C4-2B (cell line): ENCODE results near the gene PDE4D.

ENCODE experiments used
- H3K27ac ChIP-seq: fragments of 450-650 bp; 2 replicates; pipeline ENCODE4 v1.5.1; 2017
- ZFX ChIP-seq: fragments of 450-650 bp; IDR thresholded peaks from 2 replicates; pipeline ENCODE4 v1.6.1; 2017
- TF ChIP-seq, protein P1 (sequence below): fragments of 450-650 bp; conservative IDR thresholded peaks from 2 replicates; pipeline ENCODE4 v1.5.1; 2017; ENCODE audit warnings: mild to moderate bottlenecking

Gene PDE4D

DNA sequence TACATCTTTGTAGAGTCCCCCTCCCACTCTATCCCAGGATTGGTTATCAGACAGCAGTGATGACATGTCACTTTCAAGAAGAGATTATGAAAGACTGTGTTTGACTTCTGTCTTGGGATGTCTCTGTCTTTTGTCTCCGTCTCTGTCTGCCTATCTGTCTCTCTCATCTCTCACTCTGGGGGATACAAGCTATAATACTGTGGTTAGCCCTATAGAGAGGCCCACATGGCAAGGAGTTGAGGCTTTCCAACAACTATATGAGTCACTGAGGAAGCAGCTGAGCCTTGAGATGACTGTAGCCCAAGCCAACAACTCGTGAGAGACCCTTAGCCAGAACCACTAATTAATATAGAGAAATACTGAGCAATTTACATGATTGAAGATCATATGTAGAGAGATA lies 284.8 kb downstream of the PDE4D start:
- TF ChIP-seq, protein P1, sequence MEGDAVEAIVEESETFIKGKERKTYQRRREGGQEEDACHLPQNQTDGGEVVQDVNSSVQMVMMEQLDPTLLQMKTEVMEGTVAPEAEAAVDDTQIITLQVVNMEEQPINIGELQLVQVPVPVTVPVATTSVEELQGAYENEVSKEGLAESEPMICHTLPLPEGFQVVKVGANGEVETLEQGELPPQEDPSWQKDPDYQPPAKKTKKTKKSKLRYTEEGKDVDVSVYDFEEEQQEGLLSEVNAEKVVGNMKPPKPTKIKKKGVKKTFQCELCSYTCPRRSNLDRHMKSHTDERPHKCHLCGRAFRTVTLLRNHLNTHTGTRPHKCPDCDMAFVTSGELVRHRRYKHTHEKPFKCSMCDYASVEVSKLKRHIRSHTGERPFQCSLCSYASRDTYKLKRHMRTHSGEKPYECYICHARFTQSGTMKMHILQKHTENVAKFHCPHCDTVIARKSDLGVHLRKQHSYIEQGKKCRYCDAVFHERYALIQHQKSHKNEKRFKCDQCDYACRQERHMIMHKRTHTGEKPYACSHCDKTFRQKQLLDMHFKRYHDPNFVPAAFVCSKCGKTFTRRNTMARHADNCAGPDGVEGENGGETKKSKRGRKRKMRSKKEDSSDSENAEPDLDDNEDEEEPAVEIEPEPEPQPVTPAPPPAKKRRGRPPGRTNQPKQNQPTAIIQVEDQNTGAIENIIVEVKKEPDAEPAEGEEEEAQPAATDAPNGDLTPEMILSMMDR: no peak
- TF ChIP-seq ZFX: no peak
- no peak overlapping the region for H3K27ac ChIP-seq

DNA sequence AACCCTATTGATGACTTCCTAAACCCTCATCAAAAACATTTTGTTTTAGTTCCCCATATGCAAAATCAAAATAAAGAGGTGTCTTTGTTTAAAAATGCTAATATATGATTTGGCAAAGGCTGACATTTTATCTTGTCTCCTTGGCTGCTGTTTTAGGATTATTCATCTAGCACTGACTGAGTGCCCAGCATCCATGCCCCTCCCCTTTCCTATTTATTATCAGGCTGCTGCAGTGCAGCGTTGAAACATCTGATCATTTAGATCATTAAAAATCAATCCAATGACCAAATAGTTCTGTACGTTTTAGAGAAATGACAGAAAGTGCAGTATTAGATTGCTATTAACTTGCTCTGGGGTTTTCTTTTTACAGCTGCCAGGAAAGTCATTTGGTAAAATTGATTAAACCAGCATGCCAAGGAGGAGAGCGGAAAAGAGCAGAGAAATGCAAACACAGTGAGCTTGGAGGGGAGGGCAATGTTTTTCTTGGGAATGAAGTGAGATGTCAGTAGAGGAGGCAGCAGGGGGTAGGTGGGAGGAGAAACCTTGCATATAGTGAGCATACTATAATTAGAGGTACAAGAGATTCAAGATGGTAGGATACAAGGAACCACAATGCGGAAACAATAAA lies 286.3 kb downstream of the PDE4D start:
- H3K27ac ChIP-seq: no peak overlapping the region
- TF ChIP-seq ZFX: no peak
- TF ChIP-seq, protein P1: no peak

DNA sequence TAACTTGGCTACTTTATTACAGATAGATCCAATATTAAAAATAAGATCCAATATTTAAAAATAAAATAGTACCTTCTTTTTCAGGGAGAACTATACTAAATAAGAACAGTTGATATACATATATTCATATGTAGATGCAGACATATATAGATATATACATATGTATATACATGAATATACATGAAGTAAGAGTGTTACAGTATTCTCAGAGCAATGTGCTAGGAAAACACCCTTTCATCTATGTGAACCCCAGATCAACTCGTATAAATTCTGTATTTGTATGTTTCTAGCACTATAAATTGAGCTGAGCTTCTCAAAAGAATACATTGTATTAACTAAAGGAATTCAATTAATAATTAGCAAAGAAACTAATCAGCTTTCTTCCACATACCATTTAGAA lies 287.6 kb downstream of the PDE4D start:
- H3K27ac ChIP-seq: no peak overlapping the region
- TF ChIP-seq ZFX: no peak

DNA sequence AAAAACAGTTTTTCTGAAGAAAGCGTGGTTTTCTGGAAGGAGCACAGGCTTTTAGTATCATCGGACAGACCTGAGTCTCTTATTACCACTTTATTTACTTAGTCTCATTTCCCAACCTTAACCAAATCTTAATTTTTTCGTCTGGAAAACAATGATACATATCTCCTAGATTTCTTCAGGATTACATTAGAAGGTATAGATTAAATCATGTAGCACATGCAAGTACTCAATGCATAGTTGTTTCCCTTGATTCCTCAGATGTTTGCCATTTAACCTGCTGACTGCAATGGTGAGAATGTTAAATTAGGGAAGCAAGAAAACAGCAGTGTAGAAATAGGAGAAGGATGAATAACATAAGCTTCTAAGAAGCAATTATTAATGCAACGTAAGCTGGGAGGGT lies 289.4 kb downstream of the PDE4D start:
- no peak for TF ChIP-seq ZFX
- TF ChIP-seq, protein P1: no peak
- no peak overlapping the region for H3K27ac ChIP-seq

DNA sequence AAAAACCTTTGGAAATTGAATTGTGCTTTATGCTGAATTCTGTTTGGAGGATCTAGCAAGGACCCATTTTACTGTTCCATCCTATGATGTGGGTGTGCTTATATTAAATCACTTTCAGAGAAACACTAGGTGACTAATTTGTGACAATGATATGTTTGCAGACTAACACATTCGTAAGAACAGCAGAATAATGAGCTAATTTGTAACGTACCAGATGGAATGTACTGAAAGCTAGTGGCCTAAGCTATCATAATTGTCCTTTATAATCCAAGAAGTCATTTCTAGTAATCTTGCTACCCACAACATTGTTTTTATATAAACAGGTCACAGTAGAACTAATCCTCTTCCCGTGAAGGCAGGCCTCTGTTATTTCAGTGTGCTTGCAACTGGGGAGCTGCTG lies 292.5 kb downstream of the PDE4D start:
- TF ChIP-seq, protein P1: no peak
- no peak for TF ChIP-seq ZFX
- no peak overlapping the region for H3K27ac ChIP-seq

DNA sequence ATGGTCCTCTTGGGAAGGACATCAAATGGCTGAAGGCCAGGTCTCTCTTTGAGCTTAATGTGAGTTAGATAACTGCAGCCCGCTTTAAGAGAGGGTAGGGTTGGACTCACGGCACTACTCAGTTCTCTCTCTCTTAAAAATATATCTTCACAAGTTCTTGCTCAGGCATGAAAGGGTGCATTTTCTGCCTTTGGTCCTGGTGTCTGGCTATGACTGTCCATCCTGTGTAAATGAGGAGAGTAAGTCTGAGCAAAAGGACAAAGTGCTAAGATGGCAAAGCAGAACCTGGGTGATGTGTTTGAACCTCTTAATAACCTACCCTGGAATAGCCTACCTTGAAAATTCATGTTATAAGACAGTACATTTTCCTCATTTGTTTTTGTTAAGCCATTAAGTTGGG lies 293.4 kb downstream of the PDE4D start:
- TF ChIP-seq, protein P1: no peak
- TF ChIP-seq ZFX: no peak
- no peak overlapping the region for H3K27ac ChIP-seq

DNA sequence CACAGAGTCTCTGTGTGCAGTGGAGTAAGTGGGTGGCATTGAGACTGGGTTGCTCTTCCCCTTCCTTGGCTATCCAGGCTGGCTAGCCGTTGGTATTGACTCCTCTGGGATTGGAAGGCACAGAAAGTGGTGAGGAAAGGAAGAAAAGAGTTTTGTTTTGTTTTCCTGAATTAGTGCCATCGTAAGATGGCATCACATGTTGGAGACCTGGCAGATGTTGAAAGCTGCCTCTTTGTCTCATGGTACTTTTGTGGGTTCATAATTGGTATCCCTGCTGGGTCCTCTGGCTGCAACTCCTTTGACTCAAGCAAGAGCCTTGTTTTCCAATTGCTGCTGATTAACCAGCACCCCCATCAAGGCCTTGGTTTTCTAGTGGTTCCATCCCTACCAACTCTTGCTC lies 293.8 kb downstream of the PDE4D start:
- no peak overlapping the region for H3K27ac ChIP-seq
- TF ChIP-seq, protein P1: no peak
- TF ChIP-seq ZFX: no peak

DNA sequence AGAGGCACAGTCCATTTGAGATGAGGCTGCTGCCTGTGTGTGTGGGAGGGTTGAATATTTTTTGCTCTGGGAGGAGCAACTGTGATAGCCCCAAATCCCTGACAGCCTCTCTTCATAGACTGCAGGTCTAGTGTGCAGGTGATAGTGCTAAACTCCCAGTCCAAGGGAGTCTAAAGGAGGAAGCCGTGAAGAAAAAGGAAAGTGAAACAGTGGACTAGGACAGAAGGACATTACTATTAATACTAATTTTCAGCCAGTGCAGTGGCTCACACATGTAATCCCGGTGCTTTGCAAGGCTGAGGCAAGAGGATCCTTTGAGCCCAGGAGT lies 295.0 kb downstream of the PDE4D start:
- no peak overlapping the region for H3K27ac ChIP-seq
- TF ChIP-seq ZFX: no peak
- TF ChIP-seq, protein P1: no peak
